WTC11 (cell line): ENCODE measurements around the gene ABLIM3.

Experiments used
- SP1 ChIP-seq: sonication (generic); formaldehyde crosslinking; conservative IDR thresholded peaks from 2 replicates; pipeline ENCODE4 v1.8.1; 2022; ENCODE audit warnings: missing genetic modification reagents
- ZNF121 ChIP-seq: sonication (generic); formaldehyde crosslinking; IDR thresholded peaks from 2 replicates; pipeline ENCODE4 v1.8.0; 2023; ENCODE audit warnings: missing genetic modification reagents
- ZNF263 ChIP-seq: sonication (generic); formaldehyde crosslinking; IDR thresholded peaks from 2 replicates; pipeline ENCODE4 v1.8.1; 2022; ENCODE audit warnings: low read depth, mild to moderate bottlenecking, moderate library complexity, missing genetic modification reagents
- ZNF396 ChIP-seq: fragments of 250-450 bp; sonication (Bioruptor Pico); IDR thresholded peaks from 2 replicates; pipeline ENCODE4 v1.8.0; 2021; ENCODE audit warnings: mild to moderate bottlenecking, moderate library complexity, borderline replicate concordance
- ZNF416 ChIP-seq: fragments of 250-450 bp; sonication (Bioruptor Pico); IDR thresholded peaks from 2 replicates; pipeline ENCODE4 v1.9.0; 2021; ENCODE audit warnings: mild to moderate bottlenecking, inconsistent platforms
- TF ChIP-seq, protein P1 (sequence below): sonication (generic); formaldehyde crosslinking; IDR thresholded peaks from 2 replicates; pipeline ENCODE4 v1.8.1; 2023; ENCODE audit warnings: mild to moderate bottlenecking, missing genetic modification reagents
- TF ChIP-seq, protein P2 (sequence below): sonication (generic); formaldehyde crosslinking; IDR thresholded peaks from 2 replicates; pipeline ENCODE4 v1.8.1; 2022; ENCODE audit warnings: mild to moderate bottlenecking, missing genetic modification reagents, moderate library complexity, borderline replicate concordance
- TF ChIP-seq, protein P3 (sequence below): fragments of 200-600 bp; IDR thresholded peaks from 2 replicates; pipeline ENCODE4 v1.8.0; 2022; ENCODE audit warnings: antibody characterized with exemption

DNA sequence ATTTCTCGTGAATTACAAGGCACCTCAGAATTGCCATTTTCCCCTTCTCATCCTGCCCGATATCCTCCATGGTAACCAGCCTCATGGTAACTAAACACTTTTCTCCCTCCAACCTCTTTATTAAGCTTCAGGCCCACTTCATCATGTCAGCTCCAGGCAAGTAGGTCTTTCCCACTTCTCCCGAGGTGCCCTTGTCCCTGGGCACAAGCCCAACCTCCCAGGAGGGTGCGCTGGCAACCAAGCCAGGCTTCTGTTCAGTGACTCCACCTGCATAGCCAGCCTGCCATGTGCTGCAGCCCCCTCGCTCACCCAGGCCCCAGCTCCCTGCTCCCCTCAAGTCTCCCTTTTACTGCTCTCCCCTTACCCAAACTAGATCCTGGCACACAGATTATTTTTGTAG lies 83.0 kb downstream of the ABLIM3 start:
- TF ChIP-seq ZNF263 (CRISPR knock-in tag) (no peak), SP1 (CRISPR knock-in tag) (no peak), ZNF416 (CRISPR knock-in tag) (no peak), ZNF396 (CRISPR knock-in tag) (no peak), ZNF121 (no peak)
- TF ChIP-seq, protein P1, sequence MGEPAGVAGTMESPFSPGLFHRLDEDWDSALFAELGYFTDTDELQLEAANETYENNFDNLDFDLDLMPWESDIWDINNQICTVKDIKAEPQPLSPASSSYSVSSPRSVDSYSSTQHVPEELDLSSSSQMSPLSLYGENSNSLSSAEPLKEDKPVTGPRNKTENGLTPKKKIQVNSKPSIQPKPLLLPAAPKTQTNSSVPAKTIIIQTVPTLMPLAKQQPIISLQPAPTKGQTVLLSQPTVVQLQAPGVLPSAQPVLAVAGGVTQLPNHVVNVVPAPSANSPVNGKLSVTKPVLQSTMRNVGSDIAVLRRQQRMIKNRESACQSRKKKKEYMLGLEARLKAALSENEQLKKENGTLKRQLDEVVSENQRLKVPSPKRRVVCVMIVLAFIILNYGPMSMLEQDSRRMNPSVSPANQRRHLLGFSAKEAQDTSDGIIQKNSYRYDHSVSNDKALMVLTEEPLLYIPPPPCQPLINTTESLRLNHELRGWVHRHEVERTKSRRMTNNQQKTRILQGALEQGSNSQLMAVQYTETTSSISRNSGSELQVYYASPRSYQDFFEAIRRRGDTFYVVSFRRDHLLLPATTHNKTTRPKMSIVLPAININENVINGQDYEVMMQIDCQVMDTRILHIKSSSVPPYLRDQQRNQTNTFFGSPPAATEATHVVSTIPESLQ (CRISPR knock-in tag) = no peak
- TF ChIP-seq, protein P2, sequence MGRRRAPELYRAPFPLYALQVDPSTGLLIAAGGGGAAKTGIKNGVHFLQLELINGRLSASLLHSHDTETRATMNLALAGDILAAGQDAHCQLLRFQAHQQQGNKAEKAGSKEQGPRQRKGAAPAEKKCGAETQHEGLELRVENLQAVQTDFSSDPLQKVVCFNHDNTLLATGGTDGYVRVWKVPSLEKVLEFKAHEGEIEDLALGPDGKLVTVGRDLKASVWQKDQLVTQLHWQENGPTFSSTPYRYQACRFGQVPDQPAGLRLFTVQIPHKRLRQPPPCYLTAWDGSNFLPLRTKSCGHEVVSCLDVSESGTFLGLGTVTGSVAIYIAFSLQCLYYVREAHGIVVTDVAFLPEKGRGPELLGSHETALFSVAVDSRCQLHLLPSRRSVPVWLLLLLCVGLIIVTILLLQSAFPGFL (CRISPR knock-in tag) = no peak
- TF ChIP-seq, protein P3, sequence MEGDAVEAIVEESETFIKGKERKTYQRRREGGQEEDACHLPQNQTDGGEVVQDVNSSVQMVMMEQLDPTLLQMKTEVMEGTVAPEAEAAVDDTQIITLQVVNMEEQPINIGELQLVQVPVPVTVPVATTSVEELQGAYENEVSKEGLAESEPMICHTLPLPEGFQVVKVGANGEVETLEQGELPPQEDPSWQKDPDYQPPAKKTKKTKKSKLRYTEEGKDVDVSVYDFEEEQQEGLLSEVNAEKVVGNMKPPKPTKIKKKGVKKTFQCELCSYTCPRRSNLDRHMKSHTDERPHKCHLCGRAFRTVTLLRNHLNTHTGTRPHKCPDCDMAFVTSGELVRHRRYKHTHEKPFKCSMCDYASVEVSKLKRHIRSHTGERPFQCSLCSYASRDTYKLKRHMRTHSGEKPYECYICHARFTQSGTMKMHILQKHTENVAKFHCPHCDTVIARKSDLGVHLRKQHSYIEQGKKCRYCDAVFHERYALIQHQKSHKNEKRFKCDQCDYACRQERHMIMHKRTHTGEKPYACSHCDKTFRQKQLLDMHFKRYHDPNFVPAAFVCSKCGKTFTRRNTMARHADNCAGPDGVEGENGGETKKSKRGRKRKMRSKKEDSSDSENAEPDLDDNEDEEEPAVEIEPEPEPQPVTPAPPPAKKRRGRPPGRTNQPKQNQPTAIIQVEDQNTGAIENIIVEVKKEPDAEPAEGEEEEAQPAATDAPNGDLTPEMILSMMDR = no peak
